ENCODE measurements around the gene VAPB.
"Not testable (repeated sequence)": the region's sequence is repeated elsewhere in the genome, so short reads cannot be mapped to it uniquely, and the experiment has no call there.

The VAPB gene, protein sequence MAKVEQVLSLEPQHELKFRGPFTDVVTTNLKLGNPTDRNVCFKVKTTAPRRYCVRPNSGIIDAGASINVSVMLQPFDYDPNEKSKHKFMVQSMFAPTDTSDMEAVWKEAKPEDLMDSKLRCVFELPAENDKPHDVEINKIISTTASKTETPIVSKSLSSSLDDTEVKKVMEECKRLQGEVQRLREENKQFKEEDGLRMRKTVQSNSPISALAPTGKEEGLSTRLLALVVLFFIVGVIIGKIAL

GRCh38 chr20:58388882-58389323 lies at the start of gene VAPB:
Gene VAPB (plus strand): TSS chr20:58389229. CDS start chr20:58389460, 231 bp downstream.
- DNase-seq (ENCODE audit: low read depth, low spot score), result peak; percentile 60
- H3K27ac ChIP-seq, result peak within 1 kb of the TSS; percentile 69

- peak overlapping the region; percentile 82 for H3K27ac ChIP-seq
- DNase-seq (ENCODE audit: low read depth, low spot score), result no peak
Measured at GRCh38 chr20:58339741-58340140, 49.3 kb upstream of the VAPB start.

DNA sequence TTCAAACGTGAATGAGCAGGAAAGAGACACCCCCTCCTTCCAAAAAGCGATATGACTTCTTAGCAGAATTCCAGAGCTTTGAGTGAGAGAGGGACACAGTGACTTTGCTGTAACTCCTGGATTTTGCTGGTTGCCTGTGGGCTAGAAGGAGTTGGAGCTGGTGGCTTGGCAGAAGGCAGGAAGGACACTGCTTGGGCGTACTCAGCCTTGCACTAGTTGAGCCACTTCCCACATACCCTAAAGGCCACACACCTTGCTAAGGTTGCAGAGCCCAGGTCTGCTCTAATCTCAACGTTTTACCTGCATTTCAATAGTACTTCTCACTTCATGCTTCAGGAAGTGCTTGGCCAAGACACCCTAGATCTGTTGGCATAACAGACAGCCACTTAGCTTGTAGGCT lies 48.9 kb upstream of the VAPB start:
- H3K27ac ChIP-seq, result peak overlapping the region; percentile 82
- DNase-seq (ENCODE audit: low read depth, low spot score), result no peak

DNA sequence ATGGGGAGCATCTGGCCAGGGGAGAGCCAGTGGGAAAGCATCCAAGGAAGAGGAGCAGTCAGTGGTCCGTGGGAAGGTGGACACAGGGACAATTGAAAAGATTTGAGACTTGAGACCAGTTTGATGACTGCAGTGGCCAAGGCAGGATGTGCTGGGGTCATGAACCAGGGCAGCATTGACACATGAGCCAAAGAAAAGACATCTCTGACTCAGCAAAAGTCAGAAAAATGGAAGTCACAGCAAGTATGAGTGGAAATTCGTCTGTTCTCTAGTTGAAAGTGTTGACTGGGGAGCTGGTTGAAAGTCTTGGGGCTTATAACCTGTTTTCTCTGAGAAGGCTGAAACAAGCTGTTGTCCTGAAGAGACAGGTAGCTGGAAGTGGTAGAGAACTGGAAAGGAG lies 48.2 kb upstream of the VAPB start:
- no peak for DNase-seq (ENCODE audit: low read depth, low spot score)
- H3K27ac ChIP-seq, result peak overlapping the region; percentile 82

- DNase-seq (ENCODE audit: low read depth, low spot score), result peak; percentile 40
- peak overlapping the region; percentile 82 for H3K27ac ChIP-seq
Measured at GRCh38 chr20:58342104-58342945, 46.7 kb upstream of the VAPB start.

- no peak for DNase-seq (ENCODE audit: low read depth, low spot score)
Measured at GRCh38 chr20:58344741-58345140, 44.3 kb upstream of the VAPB start.

DNA sequence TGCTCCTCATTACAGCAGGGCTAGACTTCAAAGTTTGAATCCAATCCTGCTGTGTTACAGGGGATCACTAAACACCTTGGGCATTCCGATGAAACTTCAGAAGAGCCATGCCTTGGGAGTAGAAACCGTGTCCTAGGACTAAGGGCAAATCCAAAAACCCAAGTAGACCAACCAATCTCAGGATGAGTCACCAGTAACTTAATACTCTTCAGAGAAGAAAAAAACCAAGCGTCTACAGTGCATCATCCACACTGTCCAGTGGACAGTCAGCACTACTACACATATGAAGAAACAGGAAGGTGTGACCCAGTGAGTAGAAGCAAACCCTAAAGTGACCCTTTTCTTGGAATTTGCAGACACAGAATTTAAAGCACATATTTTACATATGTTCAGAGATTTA lies 39.5 kb upstream of the VAPB start:
- DNase-seq (ENCODE audit: low read depth, low spot score), result peak; percentile 36
- H3K27ac ChIP-seq, result no peak overlapping the region

More at GRCh38 chr20:58344741-58345140, 44.3 kb upstream of the VAPB start:
- H3K27ac ChIP-seq, result peak overlapping the region; percentile 53

- H3K27ac ChIP-seq, result no peak overlapping the region
- no peak for DNase-seq (ENCODE audit: low read depth, low spot score)
Measured at GRCh38 chr20:58352468-58352867, 36.6 kb upstream of the VAPB start.

DNA sequence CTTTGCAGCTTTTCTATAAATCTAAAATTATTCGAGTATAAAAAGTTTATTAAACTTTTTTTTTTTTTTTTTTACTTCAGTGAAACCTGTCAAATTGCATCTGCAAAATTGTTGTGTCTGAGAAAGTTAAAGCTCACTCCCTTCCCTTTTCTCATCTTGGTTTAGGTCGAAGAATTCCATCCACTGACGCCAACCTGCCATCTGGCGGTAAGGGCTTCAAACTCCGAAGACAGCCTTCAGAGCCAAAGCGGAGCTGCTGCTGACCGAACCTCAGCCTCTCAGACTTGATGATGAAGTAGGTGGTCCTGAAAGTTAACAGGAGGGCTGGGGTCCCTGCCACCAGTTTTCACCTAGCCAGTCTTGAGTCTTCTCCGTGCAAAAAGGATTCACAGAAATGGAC lies 29.6 kb upstream of the VAPB start:
- no peak overlapping the region for H3K27ac ChIP-seq
- DNase-seq (ENCODE audit: low read depth, low spot score), result no peak

DNA sequence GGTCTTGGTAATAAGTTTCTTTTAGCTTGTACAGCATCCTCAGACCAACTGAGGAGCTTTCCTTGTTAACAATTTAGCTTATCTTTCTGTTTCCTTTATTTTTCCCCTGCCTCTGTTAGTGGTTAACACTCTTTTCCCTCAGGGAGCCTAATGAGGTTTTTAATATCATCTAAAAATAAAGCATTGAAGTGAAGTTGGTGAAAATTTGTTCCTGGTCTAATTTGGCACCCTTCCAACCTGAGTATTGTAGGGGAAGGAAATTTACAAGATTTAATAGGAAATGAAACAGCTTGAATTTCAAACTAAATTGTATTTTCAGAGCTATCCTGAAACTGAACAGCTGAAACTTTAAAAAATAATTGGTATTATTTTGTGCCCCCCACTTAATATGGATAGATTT lies 28.1 kb upstream of the VAPB start:
- DNase-seq (ENCODE audit: low read depth, low spot score), result no peak

GRCh38 chr20:58361481-58362205 lies 27.4 kb upstream of the VAPB start:
- no peak overlapping the region for H3K27ac ChIP-seq
- no peak for DNase-seq (ENCODE audit: low read depth, low spot score)

More for the DNA sequence above, 28.1 kb upstream of the VAPB start:
- no peak overlapping the region for H3K27ac ChIP-seq

DNA sequence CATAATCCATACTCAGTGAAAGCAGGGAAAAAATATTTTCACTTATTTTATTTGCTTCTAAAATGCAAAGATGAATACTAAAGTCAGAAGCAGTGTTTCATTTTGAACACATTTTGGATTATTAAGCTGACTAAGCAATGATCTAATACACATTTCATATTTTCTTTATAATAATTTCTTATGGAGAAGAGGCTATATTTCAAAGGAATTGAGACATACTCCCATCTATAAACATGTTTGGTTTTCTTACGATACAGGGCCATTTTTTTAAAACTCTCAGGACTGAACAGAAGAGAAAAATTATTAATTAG lies 26.9 kb upstream of the VAPB start:
- DNase-seq (ENCODE audit: low read depth, low spot score), result no peak
- H3K27ac ChIP-seq, result no peak overlapping the region

- no peak overlapping the region for H3K27ac ChIP-seq
- no peak for DNase-seq (ENCODE audit: low read depth, low spot score)
Measured at GRCh38 chr20:58362970-58363369, 26.1 kb upstream of the VAPB start.

GRCh38 chr20:58366866-58367265 lies 22.2 kb upstream of the VAPB start:
- no peak overlapping the region for H3K27ac ChIP-seq
- DNase-seq (ENCODE audit: low read depth, low spot score), result no peak

- H3K27ac ChIP-seq, result no peak overlapping the region
- DNase-seq (ENCODE audit: low read depth, low spot score), result no peak
Measured at GRCh38 chr20:58372806-58373205, 16.2 kb upstream of the VAPB start.

DNA sequence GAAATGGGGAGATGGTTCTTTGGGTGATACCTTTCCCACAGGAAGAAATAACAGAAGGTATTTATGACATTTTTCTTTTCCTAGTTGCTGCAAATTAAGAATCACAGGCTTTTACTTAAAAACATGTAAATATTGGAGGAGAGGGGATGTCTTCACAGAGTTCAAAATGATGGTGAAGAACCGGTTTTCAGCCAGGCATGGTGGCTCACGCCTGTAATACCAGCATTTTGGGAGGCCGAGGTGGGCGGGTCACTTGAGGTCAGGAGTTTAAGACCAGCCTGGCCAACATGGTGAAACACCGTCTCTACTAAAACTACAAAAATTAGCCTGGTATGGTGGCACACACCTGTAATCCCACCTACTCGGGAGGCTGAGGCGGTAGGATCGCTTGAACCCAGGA lies 15.7 kb upstream of the VAPB start:
- not testable (repeated sequence) for H3K27ac ChIP-seq; DNase-seq (ENCODE audit: low read depth, low spot score)

DNA sequence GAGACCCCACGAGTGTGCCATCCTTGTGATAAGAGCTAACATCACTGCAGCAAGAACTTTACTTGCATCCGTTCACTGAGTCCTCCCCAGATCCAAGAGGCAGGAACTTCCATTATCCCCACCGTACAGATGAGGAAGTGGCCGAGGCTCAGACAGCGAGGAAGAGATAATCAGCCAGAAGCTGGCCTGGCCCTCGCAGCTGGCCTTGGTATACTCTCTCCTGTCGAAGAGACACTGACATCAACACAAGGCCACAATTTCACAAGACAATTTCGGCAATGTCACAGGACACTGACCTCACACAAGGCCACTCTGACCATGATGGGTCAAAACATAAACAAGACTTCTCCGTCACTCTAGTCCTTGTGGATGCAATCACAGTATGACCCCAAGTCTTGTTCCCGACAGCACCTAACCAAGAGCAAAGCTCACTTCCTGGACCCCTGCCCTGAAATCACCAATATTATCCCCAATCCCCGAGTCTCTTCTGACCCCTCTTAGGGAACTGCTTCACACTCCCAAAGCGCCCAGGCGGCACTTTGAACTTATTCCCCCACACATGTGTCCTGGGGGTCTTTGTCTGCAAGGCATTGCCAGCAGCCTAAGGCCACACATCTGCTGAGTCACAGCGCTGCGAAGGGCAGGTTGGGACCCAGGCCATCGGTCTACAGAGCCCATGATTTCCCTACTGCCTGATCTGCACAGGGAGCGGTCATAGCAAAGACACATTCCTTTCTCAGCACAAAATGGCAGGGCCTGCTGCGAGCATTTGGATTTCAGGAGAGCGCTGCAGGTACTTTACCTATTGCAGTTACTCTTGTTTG lies 14.8 kb upstream of the VAPB start:
- DNase-seq (ENCODE audit: low read depth, low spot score), result no peak
- no peak overlapping the region for H3K27ac ChIP-seq

GRCh38 chr20:58374906-58375758 lies 13.9 kb upstream of the VAPB start:
- H3K27ac ChIP-seq, result no peak overlapping the region
- DNase-seq (ENCODE audit: low read depth, low spot score), result no peak

GRCh38 chr20:58375759-58376352 lies 13.2 kb upstream of the VAPB start:
- no peak for DNase-seq (ENCODE audit: low read depth, low spot score)
- H3K27ac ChIP-seq, result no peak overlapping the region
